Activated CD8-positive, alpha-beta memory T cell treated with anti-CD3 and anti-CD28 coated beads for 48 hours (primary cell): Measurements from ENCODE around the gene SOCS6.
"Not testable (repeated sequence)": the region's sequence is repeated elsewhere in the genome, so short reads cannot be mapped to it uniquely, and the experiment has no call there.

Experiments
- DNase-seq, 3 experiments: peaks; one replicate each; pipeline ENCODE4 v3.0.0-alpha.2; 2020; ENCODE audit warnings: low read depth in 2 of 3, low spot score in 2 of 3

SOCS6 gene

GRCh38 chr18:70321616-70322015 is 32.8 kb downstream of the SOCS6 start:
- DNase-seq: no peak

GRCh38 chr18:70322385-70322784 is 33.5 kb downstream of the SOCS6 start:
- DNase-seq: no peak

DNA sequence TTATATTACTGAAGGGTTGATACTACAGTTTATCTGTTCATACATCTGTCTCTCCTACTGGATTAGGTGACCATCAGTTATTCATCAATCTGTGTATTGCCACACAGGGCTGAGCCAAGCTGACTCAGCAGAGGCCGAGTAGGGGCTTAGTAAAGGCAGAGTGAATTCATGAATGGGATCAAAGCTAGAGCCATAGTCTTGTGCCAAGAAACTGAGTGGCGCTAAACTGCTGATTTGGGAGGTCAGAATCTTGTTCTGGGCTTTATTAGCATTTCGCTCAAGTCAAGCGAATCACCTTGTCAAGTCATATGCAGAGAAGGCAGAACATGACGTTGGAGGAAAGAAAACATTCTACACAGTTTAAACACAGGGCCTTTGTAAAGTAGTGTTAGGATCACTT is 34.1 kb downstream of the SOCS6 start:
- DNase-seq: no peak

DNA sequence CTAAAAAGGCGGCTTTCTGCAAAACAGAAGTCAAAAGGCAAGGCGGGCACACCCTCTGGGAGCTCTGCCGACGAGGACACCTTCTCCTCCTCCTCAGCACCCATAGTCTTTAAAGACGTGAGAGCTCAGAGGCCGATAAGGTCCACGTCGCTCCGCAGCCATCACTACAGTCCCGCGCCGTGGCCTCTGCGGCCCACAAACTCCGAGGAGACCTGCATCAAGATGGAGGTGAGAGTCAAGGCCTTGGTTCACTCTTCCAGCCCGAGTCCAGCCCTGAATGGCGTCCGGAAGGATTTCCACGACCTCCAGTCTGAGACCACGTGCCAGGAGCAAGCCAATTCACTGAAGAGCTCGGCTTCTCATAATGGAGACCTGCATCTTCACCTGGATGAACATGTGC is 36.1 kb downstream of the SOCS6 start:
- no peak for DNase-seq

GRCh38 chr18:70326255-70326654 is 37.4 kb downstream of the SOCS6 start:
- DNase-seq: no peak

GRCh38 chr18:70328169-70328568 is 39.3 kb downstream of the SOCS6 start:
- DNase-seq: no peak

- DNase-seq: no peak
Observed at GRCh38 chr18:70329071-70329470, 40.2 kb downstream of the SOCS6 start.

GRCh38 chr18:70330887-70331286 is 42.0 kb downstream of the SOCS6 start:
- no peak for DNase-seq

DNA sequence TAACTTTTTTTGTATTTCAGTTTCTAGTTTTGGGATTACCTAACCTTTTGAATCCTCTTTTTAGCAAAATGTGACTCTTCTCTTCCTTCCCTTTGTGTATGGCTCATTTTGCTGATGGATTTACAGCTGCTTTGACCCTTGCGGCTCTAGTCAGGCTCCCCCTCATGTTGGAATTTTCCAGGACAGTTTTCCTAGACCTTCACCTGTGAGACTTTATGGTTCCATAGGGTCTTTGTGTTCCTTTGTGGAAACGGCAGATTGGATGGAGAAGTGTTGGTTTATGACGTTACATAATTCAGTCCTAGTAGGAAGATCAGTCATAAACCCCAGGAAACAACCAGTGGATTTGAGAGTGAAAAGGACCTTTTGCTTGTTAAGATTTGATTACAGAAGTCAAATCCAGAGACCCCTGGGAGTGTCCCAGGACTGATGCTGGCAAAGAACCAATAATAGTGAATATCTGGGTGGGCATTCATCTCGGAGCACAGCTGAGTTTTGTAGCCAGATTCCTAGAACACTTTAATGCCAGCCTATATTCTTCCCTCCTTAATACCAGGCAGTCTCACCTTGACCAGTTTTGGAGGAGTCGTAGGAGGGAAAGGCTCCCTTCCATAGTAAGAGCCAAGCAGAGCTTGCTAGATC is 42.7 kb downstream of the SOCS6 start:
- DNase-seq: no peak

DNA sequence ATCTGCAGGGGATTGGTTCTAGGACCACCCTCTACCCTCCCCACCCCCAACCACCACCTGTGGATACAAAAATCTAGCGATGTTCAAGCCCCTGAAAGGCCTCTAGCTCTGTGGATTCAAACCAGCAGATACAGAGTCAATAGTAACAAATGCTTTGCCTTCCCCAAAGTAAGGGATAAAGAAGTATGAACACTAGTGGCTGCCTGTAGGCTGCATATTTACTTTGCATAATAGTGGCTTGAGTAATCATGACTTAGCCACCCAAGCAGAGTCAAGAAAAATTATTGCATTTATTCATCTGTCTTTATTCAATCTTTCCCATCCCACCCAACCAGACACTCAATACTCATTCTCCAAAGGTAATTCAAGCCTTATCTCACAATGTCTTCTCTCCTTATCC is 43.8 kb downstream of the SOCS6 start:
- no peak for DNase-seq

DNA sequence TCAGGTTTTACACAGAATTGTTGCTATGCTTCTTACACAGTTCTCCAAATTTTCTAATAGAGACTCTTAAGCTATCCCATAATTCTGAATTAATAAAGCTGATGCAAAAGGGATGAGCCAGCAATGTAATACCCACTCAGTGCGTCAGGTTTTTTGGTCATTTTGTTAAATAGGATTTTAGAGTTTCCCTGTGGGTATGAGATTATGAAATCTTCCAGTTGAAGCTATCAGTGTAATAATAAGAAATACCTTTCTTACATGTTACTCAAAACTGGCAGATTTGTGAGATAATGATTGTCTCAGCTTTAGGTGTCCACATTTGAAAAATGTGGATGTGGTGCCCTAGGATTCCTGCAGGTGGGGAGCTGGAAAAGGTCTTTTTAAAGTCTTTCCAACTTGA is 44.5 kb downstream of the SOCS6 start:
- DNase-seq: no peak

DNA sequence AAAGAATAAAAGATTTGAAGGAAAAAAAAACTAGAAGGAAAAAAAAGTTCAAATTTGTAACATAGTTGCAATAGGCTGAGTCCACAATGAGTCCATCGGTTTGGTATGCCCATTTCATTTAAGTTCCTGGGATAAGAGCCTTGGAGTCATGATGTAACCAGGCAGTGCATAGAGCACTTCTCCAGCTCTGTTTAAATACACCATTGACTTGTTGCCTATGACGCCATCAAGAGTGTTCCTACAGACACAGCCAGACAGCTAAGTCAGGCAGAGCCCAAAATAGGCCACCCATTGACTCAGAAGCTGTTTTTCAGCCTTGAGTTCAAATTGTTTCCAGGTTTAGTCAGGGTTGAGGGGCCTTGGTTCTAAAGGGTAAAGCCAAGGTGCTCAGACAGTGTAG is 44.9 kb downstream of the SOCS6 start:
- no peak for DNase-seq

DNA sequence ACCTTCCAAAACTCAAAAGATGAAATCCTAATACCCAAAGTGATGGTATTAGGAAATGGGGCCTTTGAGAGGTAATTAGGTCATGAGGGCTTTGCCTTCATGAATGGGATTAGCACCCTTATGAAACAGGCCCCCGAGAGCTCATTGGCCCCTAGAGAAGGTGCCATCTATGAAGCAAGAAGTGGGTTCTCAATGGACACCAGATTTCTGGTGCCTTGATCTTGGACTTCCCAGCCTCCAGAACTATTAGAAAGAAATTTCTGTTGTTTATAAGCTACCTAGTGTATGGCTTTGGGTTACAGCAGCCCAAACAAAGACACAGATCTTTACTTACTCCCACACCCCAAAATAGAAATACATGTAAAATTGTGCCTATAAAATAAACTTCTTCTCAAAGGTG is 45.4 kb downstream of the SOCS6 start:
- no peak for DNase-seq

- DNase-seq: no peak
Observed at GRCh38 chr18:70334728-70335329, 46.0 kb downstream of the SOCS6 start.

- DNase-seq: no peak
Observed at GRCh38 chr18:70335892-70336726, 47.3 kb downstream of the SOCS6 start.

- DNase-seq: no peak
Observed at GRCh38 chr18:70337139-70337972, 48.5 kb downstream of the SOCS6 start.

GRCh38 chr18:70338890-70339289 is 50.0 kb downstream of the SOCS6 start:
- no peak for DNase-seq

- no peak for DNase-seq
Observed at GRCh38 chr18:70339915-70340314, 51.1 kb downstream of the SOCS6 start.

DNA sequence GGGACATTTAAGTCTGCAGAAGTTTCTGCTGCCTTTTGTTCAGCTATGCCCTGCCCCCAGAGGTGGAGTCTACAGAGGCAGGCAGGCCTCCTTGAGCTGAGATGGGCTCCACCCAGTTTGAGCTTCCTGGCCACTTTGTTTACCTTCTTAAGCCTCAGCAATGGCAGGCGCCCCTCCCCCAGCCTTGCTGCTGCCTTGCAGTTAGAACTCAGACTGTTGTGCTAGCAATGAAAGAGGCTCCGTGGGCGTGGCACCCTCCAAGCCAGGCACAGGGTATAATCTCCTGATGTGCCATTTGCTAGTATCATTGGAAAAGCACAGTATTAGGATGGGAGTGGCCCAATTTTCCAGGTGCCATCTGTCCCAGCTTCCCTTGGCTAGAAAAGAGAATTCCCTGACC is 59.6 kb downstream of the SOCS6 start:
- not testable (repeated sequence) for DNase-seq

- DNase-seq: no peak
Observed at GRCh38 chr18:70349316-70349715, 60.5 kb downstream of the SOCS6 start.

GRCh38 chr18:70354080-70354479 is 65.2 kb downstream of the SOCS6 start:
- no peak for DNase-seq
